ENCODE results near the gene TXNDC15.
"Not testable (repeated sequence)": the region's sequence is repeated elsewhere in the genome, so short reads cannot be mapped to it uniquely, and the experiment has no call there.

The TXNDC15 gene, protein sequence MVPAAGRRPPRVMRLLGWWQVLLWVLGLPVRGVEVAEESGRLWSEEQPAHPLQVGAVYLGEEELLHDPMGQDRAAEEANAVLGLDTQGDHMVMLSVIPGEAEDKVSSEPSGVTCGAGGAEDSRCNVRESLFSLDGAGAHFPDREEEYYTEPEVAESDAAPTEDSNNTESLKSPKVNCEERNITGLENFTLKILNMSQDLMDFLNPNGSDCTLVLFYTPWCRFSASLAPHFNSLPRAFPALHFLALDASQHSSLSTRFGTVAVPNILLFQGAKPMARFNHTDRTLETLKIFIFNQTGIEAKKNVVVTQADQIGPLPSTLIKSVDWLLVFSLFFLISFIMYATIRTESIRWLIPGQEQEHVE

DNA sequence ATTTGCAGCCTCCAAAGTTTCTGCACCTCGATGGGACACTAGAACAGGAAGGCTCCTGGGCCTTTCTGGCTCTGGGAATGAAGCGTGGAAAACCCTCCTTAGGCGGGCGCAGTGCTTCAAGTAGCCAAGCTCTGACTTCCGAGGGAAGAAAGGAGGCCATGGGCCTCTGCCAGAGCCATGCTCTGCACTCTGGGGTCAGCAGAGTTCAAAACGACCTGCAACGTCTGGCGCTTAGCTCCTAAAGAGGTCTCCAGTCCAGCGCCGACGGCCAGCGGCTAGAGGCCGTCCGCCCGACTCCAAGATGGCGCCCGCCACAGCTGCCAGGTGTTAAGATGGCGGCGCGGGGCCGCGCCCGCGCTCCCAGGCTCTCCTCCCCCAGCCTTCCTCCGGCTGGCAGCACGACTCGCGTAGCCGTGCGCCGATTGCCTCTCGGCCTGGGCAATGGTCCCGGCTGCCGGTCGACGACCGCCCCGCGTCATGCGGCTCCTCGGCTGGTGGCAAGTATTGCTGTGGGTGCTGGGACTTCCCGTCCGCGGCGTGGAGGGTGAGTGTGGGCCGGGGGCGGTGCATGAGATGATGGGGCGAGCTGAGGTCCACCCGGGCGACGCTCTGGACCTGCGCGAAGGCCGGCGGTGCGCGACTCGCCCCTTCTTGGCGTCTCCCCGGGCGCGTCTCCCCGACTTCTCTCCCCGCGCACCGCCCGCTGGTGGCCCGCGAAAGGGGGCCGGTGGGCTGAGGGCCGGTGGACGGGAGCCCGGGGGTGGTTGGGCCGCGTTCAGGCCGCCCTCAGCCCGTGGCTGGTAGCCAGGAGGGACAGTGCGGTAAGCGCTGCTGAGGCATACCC is at the start of gene TXNDC15:
TXNDC15 (plus strand) TSS at position 385 of the 844 bp plus-strand sequence; CDS start at position 442, 57 bp downstream.
- DNase-seq: peak; percentile 83

DNA sequence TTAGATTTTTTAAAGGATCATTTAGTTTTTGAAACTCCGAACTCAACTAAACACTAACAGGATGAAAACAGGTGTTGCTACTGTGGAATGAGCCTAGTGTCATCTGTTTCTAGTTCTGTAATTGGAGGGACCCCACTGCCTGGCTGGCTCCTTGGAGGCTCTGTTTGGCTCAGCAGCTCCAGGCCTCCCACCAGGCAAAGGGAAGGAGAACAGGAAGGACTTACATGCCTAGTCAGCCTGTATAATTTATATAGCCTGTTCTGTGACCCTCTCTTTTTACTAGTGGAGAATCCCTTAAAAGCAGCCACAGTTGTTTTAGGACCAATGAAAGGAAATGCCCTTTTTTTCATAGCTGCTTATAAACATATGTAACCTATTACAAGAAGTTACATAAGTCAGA is 49.5 kb upstream of the TXNDC15 start:
- DNase-seq: no peak

DNA sequence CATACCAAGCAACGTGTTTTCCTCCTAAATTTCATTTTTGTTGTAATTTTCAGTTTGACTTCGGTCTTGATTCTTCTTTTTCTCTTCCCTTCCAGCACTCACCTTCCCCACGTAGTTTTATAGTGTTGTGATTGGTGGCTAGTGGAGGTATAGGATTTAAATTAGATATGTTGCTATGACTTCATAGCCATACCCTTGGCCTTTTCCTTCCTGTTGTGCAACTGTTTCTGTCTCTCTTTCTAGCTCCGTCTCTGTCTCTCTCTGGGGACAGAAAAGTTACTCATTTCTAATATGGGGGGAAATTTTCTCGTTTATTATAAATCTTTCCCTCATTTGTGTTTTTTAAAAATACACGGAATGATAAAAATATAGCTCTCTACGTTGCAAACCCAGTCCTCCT is 49.0 kb upstream of the TXNDC15 start:
- no peak for DNase-seq

DNA sequence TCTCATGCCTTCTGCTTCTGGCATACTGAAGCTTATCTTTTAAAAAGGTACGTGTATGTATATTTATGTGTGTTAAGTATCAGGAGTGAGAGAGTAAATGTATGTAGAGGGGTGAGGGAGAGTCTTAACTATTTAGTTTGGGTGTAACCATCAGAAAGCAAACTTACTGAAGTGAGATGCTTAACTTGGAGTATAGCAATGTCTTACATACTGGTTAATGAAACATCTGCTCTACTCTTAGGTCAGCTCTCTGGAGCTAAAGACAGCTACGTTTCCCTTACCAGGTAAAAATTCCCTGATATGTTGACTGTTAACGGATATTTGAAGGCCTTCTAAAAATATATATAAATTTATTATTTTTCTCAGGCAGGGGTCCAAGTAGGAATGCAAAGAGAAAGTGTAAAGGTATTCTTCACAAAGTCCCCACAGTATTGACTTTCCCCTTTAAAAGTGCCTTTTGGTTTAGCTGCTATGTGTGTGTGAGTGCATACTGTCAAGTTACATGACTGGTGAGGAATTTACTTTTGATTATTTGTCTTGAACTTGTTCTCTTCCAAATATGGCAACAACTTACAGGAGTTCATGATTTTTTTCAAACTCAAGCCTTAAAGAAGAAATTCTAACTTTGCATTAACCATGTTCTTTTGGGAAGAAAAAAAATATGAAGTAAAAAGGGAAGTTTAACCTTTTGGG is 40.7 kb upstream of the TXNDC15 start:
- DNase-seq: no peak

DNA sequence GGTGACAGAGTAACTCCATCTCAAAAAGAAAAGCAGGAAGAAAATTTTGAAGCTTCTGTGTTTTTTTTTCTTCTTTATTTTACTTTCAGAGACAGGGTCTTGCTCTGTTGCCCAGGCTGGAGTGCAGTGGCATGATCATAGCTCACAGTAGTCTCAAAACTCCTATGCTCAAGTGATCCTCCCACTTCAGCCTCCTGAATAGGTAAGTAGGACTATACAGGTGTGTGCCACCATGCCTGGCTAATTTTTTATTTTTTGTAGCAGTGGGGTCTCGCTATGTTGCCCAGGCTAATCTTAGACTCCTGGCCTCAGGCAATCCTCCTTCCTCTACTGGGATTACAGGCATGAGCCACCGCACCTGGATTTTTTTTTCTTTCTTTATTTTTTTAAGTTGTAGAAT is 38.5 kb upstream of the TXNDC15 start:
- DNase-seq: no peak

DNA sequence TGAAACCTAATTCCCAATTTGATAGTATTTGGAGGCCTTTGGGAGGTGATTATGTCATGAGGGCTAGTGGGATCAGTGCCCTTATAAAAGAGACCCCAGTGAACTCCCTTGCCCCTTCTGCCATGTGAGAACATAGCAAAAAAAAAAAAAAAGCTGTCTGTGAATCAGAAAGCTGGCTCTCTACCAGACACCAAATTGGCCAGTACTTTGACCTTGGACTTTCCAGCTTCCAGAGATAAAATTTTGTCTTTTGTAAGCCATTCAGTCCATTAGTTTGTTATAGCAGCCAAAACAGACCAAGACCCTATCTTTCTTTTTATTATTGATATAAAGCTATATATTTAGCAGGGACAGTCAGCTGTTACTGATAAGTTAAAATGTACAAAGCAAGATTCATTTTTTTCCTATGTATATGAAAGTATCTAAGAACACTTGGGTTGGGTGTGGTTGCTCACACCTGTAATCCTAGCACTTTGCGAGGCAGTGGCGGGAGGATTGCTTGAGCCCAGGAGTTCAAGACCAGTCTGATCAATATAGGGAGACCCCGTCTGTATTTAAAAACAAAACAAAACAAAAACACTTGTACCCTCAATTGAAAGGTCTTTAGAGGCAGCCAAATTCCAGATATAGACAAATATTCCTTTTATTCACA is 36.5 kb upstream of the TXNDC15 start:
- no peak for DNase-seq

DNA sequence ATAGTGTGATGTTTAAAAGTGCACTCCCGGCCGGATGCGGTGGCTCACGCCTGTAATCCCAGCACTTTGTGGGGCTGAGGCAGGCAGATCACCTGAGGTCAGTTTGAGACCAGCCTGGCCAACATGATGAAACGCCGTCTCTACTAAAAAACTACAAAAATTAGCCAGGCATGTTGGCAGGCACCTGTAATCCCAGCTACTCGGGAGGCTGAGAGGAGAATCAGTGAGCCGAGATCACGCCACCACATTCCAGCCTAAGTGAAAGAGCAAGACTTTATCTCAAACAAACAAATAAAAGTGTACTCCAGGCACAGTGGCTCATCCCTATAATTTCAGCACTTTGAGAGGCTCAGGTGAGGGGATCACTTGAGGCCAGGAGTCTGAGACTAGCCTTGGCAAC is 35.8 kb upstream of the TXNDC15 start:
- DNase-seq: not testable (repeated sequence)

DNA sequence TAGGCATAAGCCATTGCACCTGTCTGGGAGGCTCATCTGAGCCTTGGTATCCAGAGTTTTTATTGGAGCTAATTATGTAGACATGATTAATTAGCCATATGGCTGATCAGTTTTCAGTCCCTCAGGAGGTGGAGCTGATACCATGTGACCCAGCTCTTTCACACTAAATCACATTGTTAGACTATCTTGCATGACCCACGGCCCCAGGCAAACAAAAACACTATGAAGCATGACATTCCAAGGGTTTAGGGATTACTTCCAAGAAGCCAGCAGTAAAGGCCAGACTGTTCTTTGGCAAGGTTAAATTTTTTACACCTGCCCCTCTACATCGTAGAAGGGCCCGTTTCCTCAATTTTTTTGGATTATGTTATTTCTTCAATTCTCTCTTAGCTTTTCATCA is 33.4 kb upstream of the TXNDC15 start:
- no peak for DNase-seq

DNA sequence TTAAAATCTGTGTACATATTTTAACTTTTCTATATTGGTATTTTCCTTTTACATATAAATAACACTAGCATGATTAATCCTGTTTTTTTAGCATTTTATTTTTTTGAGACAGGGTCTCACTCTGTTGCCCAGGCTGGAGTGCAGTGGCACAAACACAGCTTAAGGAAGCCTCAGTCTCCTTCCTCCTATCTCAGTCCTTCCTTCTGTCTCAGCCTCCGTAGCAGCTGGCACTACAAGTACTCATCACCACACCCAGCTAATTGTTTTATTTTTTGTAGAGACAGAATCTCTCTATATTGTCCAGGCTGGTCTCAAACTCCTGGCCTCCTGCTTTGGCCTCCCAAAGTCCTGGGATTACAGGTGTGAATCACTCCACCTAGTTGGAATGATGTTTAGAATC is 29.9 kb upstream of the TXNDC15 start:
- DNase-seq: no peak

DNA sequence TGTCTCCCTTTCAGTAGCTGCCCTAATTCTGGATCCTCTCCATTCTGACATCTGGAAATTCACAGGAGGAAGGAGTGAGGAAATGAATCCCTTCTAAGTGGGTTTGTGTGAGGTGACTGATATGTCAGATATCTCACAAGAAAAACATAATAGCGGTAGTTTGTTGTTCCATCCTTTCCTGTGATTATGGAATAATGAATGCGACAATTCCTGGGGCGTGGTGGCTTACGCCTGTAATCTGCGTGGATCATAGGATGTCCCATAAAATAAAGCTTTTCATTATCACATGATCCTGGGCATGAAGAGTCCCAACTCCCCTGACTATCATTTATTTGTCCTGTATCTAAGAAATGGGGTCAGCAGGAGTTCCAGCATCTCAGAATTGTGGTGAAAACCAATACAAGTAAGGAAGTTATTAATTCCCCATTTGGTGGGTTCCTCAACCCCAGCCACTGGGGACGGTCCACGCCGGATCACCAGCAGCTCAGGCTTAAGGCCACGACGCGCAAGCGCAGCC is 28.8 kb upstream of the TXNDC15 start:
- DNase-seq: no peak

DNA sequence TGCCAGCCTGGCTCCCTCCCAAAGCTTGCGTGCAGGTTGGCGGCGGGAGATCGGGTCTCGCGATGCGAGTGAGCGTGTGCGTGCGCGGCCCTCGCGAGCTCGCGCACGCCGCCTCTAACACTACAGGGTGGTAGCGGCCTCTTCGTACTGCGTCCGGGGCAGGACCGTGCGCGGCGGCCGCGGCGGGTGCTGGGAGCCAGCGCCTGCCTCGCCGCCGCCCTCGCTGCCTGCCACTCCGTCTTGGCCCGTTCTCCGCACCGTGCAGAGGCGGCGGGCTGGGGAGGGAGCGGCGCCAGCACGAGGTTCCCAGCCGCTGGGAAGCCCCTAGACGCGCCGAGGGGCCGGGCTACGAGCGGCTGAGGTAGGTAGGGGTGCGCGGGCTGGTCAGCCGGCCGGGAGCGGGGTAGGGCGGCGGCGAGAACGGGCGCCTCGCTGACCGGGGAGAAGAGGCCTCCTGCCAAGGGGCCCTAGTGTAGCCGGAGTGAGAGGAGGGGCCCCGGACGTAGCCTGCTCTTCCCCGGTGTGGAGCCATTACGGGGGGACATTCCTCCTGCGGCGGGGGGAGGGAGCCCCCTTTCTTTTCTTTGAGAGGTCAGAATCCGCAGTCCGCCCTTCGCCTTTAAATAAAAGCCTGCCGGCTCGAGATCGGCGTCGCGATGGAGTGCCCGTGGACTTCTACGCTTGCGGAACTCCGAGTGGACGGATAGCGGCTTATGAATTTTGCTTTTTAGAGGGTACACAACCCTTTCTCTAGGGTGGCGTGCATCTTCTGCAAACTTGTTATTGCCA is 28.1 kb upstream of the TXNDC15 start, which contains the start of gene C5orf24:
C5orf24 (plus strand) TSS at position 117 of the 789 bp plus-strand sequence. CDS start 8,933 bp downstream, outside the sequence.
- peak; percentile 93 for DNase-seq

DNA sequence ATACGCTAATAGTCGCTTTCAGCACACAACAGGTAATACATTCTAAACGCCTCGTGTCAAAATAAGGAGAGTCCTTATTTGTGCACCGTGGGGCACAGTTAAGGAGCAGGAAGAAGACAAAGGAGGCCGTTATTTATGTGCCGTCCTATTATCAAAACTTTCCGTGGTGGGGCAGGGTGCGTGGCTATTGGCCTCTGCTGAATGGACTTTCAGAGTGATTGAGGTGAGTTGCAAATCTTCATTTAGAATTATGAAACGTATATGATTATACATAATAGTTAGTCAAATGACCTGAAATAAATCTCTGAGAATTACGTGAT is 27.6 kb upstream of the TXNDC15 start:
- peak; percentile 31 for DNase-seq

DNA sequence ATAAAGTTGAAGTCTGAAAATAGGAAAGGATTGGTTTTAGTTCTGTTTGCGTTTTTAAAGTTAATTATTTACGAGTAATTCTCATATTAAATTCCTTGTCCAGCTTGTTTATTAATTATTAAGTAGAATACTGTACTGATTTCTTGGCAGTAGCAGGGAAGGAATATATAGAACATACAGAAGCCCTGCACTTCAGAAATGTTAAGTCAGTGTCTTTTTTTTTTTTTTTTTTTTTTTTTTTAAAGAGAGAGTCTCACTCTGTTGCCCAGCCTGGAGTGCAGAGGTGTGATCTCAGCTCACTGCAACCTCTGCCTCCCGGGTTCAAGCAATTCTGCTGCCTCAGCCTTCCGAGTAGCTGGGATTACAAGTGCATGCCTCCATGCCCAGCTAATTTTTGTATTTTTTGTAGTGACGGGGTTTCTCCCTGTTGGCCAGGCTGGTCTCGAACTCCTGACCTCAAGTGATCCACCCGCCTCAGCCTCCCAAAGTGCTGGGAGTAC is 24.7 kb upstream of the TXNDC15 start:
- not testable (repeated sequence) for DNase-seq

DNA sequence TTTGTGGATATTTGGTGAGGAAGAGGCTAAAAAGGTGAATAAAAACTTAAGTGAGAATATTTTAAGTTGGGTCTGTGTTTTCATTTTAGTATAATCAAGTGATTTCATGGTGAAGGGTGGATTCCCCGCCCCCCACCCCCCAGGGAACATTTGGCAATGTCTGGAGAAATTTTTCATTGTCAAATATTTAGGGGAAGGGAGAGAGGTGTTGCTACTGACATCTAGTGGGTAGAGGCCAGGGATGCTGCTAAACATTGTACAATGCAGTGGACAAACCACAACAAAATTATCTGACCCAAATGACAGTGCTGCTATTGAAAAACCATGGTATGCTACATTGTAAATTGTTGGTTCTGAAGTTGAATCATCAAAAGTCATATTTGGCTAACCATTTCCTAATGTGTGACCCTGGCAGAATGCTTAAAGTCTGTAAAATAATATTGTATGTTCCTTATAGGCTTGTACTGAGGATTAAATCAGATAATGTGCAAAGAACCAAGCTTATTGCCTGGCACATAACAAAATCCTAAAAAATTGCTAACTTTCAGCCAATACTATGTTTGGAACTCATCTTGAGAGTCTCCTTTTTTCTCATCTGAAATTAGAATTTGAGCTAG is 22.8 kb upstream of the TXNDC15 start:
- peak; percentile 20 for DNase-seq

DNA sequence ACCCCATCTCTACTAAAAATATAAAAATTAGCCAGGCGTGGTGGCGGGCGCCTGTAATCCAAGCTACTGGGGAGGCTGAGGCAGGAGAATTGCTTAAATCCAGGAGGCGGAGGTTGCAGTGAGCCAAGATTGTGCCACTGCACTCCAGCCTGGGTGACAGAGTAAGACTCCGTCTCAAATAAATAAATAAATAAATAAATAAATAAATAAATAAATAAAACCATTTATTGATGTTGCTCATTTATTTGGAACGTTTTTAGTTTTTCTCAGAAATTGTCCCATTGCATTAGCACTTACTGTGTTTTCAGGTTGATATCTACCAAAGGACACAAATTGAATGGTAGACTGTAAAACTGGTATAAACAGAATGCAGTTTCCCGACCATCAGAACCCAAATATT is 17.7 kb upstream of the TXNDC15 start:
- not testable (repeated sequence) for DNase-seq

DNA sequence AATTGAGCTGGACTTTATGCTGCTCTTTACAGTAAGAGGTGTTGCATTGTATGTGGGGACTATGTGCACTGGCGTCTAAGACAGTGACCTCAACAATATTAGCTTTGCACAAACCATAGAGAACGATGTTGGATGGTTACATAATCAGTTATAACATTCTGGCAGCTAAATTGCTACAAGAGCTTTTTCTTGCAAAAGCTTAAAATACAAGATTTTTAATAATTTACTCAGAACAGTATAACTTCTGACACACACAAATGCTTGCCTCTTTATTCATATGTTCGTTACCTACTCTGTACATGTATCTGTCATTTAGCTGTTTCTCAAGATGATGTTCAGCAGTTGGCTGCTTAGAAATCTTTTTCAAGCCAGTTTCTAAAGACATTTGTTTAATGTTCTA is 16.8 kb upstream of the TXNDC15 start:
- no peak for DNase-seq

DNA sequence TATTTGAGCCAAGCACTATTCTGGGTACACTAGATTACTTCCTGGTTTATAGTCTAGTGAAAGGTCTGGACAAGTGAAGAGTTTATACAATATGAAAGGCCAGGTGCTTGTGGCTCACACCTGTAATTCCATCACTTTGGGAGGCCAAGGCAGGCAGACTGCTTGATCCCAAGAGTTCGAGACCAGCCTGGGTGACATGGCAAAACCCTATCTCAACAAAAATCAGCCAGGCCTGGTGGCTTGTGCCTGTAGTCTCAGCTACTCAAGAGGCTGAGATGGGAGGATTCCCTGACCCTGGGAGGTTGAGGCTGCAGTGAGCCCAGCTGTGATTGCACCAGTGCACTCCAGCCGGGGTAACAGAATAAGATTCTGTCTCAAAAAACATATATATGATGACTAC is 9.5 kb upstream of the TXNDC15 start:
- DNase-seq: no peak

DNA sequence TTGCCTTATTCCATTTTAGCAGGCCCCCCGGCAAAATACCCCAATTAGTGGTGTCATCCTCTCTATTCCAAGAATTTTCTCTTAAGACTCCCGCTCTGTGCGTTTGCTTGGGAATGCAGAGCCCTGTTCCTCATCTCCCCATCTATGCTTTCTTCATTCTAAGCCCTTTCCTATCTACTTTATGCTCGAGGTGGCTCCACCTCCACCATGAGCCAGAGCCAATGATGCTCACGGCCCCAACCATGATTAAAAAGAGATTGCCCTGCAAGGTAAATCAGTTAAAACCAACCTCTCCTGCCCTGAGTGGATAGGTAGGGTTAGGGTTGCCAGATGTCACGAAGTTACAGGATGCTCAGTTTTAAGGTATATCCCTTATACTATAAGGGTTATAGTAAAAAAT is 677 bp upstream of the TXNDC15 start:
- peak; percentile 32 for DNase-seq

DNA sequence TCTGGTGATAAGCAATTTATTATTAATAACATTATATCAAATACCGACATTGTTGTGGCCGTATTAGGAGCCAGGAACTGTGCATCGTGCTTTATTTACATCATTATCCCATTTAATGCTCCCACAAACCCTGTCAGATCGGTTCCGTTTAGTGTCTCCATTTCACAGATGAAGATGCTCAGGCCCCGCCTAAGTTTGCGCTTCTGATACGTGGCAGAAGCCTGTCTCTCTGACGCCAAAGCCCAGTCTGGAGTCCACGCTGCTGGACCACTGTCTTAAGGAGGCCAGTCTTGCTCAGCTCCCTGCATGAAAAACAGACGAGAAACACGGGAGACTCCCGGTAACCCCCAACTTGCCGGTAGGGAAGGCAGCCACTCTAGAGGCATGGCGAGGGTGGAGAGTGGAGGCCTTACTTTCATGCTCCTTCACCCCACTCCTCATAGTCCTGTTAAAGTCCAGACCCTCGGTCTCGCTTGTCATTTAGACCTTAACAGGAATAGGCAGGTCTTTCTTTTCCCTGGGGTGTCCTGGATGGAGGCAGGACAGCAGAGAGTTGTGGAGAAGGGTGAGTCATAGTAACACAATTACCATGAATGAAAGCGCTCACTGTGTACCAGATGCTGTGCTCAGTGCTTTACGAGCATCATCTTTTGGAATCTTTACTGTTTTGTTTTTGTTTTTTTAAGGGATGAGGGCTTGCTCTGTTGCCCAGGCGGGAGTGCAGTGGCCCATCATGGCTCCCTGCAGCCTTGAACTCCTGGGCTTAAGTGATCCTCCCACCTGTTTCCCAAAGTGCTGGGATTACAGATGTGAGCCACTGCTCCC is 872 bp downstream of the TXNDC15 start:
- DNase-seq: peak; percentile 34

DNA sequence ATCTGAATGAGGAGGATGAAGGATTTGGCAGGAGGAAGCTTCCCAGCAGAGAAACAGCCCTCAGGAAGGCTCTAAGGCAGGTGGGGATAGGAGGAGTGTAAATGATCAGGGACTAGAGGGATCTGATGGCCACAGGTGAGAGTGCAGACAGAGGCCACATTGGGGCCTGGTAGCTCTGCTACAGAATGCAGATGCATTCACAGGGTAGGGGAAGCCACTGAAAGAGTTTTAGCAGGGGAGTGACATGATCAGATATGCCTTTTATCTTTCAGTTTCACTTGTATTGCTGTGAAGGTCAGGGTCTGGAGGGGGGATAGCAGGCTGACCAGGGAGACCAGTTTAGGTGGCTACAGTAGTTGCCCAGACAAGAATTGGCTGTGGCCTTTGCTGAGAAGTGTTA is 3.0 kb downstream of the TXNDC15 start:
- DNase-seq: no peak
